Dendritic cell treated with granulocyte-macrophage colony-stimulating factor and Interleukin-4, amounts not matched to agents 40 ng/mL and 50 ng/mL, for 4 days (primary cell): Measurements from ENCODE around the gene PDE7B.

Source experiments
- H3K27ac Mint-ChIP-seq: one replicate; pipeline ENCODE4 v1.8.0; 2022; ENCODE audit warnings: mild to moderate bottlenecking, mixed read lengths
- H3K27me3 Mint-ChIP-seq: one replicate; pipeline ENCODE4 v1.8.0; 2022; ENCODE audit warnings: mild to moderate bottlenecking, mixed read lengths
- H3K36me3 Mint-ChIP-seq: one replicate; pipeline ENCODE4 v1.8.0; 2022; ENCODE audit warnings: low read depth, mixed read lengths
- H3K4me1 Mint-ChIP-seq: one replicate; pipeline ENCODE4 v1.8.0; 2022; ENCODE audit warnings: low read depth, mixed read lengths
- H3K4me3 Mint-ChIP-seq: one replicate; pipeline ENCODE4 v1.8.0; 2022; ENCODE audit warnings: mild to moderate bottlenecking, moderate library complexity, mixed read lengths
- H3K9me3 Mint-ChIP-seq: one replicate; pipeline ENCODE4 v1.8.0; 2022; ENCODE audit warnings: mixed read lengths
- intact Hi-C: fragments of 100-400 bp; cut with micrococcal nuclease; formaldehyde crosslinking; loops from one replicate; pipeline ENCODE4 v1.15.0; 2022

The PDE7B gene

DNA sequence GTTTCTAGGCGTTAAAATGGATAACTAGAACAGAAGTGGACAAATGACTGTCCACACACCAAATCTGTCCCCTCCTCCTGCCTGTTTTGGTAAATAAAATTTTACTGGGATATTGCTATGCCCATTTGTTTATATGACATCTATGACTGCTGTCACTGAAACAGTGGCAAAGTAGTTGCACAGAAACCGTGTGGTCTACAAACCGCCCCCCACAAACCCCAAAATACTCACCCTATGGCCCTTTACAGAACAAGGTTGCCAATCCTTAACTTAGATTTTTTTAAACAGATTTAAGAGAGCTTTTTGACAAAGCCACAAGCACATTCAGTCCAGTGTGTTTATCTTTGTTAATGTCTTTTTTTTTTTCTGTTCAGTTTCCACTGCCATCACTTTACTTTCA is 260.8 kb downstream of the PDE7B start:
- no peak overlapping the region for H3K27ac Mint-ChIP-seq
- no peak overlapping the region for H3K4me3 Mint-ChIP-seq
- no peaks in the 10 kb centered on the region for H3K36me3 Mint-ChIP-seq
- H3K9me3 Mint-ChIP-seq = no peaks in the 10 kb centered on the region
- intact Hi-C loops = no loop called here
- H3K4me1 Mint-ChIP-seq = peaks cover 12% of the 10 kb centered on the region
- H3K27me3 Mint-ChIP-seq = no peaks in the 10 kb centered on the region

DNA sequence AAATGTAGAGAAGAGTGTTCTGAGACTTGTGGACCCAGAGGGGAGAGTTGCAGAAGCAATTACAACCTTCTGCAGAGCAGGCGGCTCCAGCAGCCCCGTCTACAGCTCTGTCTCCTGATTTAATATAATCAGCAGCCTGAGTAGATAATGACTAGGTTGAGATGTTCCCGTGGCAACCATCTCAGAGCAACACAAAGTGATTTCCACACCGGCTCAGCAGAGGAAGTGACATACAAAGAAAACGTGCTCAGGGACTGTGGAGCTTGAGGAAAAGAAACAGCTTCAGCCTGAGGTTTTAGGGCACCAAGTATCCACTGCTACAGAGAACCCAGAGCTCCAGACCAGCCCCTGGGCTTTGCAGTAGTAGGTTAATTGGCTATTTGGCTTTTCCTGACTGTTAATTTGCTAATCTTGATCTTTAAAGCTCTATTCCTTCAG is 262.3 kb downstream of the PDE7B start:
- no peaks in the 10 kb centered on the region for H3K9me3 Mint-ChIP-seq
- H3K4me1 Mint-ChIP-seq = peaks cover 12% of the 10 kb centered on the region
- H3K27ac Mint-ChIP-seq = no peak overlapping the region
- no peak overlapping the region for H3K4me3 Mint-ChIP-seq
- no peaks in the 10 kb centered on the region for H3K27me3 Mint-ChIP-seq
- H3K36me3 Mint-ChIP-seq = no peaks in the 10 kb centered on the region
- intact Hi-C loops = no loop called here

- intact Hi-C loops = no loop called here
- Mint-ChIP-seq H3K27me3 (no peaks in the 10 kb centered on the region), H3K9me3 (no peaks in the 10 kb centered on the region)
Observed at GRCh38 chr6:136114661-136115060, 263.2 kb downstream of the PDE7B start.

DNA sequence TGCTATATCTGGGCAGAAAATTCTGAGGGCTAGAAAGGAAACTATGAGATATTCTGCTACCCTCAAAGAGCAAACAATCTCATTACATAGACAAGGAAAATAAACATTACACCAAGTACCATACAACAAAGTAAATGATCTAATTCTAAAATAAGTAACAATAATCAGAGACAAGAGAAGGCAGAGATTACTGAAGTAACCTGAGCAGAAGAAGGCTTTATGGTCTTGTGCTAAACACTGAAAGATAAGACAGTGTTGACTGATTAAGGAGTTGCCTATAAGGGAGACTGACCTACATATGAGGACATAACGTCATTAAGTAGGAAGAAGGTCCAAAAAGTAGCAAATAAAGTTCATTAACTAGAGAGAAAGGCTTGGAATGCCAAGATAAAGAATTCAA is 264.4 kb downstream of the PDE7B start:
- H3K36me3 Mint-ChIP-seq = no peaks in the 10 kb centered on the region
- H3K27ac Mint-ChIP-seq = no peak overlapping the region
- no peak overlapping the region for H3K4me3 Mint-ChIP-seq
- peaks cover 12% of the 10 kb centered on the region for H3K4me1 Mint-ChIP-seq
- no peaks in the 10 kb centered on the region for H3K9me3 Mint-ChIP-seq
- no peaks in the 10 kb centered on the region for H3K27me3 Mint-ChIP-seq
- intact Hi-C loops = no loop called here

More at GRCh38 chr6:136114661-136115060, 263.2 kb downstream of the PDE7B start:
- no peaks in the 10 kb centered on the region for H3K36me3 Mint-ChIP-seq
- peaks cover 12% of the 10 kb centered on the region for H3K4me1 Mint-ChIP-seq
- no peak overlapping the region for H3K4me3 Mint-ChIP-seq
- no peak overlapping the region for H3K27ac Mint-ChIP-seq

GRCh38 chr6:136117081-136117480 is 265.6 kb downstream of the PDE7B start:
- Mint-ChIP-seq H3K27ac (no peak overlapping the region), H3K27me3 (no peaks in the 10 kb centered on the region), H3K4me1 (peaks cover 12% of the 10 kb centered on the region), H3K36me3 (no peaks in the 10 kb centered on the region), H3K4me3 (no peak overlapping the region), H3K9me3 (no peaks in the 10 kb centered on the region)
- intact Hi-C loops = no loop called here

GRCh38 chr6:136118787-136119186 is 267.3 kb downstream of the PDE7B start:
- peaks cover 7% of the 10 kb centered on the region for H3K4me1 Mint-ChIP-seq
- intact Hi-C loops = no loop called here

GRCh38 chr6:136123468-136123867 is 272.0 kb downstream of the PDE7B start:
- Mint-ChIP-seq H3K36me3 (no peaks in the 10 kb centered on the region), H3K27ac (no peak overlapping the region), H3K4me1 (no peaks in the 10 kb centered on the region), H3K9me3 (no peaks in the 10 kb centered on the region), H3K27me3 (no peaks in the 10 kb centered on the region), H3K4me3 (no peak overlapping the region)
- intact Hi-C loops = no loop called here

More at GRCh38 chr6:136118787-136119186, 267.3 kb downstream of the PDE7B start:
- Mint-ChIP-seq H3K36me3 (no peaks in the 10 kb centered on the region), H3K4me3 (no peak overlapping the region), H3K9me3 (no peaks in the 10 kb centered on the region), H3K27me3 (no peaks in the 10 kb centered on the region), H3K27ac (no peak overlapping the region)

DNA sequence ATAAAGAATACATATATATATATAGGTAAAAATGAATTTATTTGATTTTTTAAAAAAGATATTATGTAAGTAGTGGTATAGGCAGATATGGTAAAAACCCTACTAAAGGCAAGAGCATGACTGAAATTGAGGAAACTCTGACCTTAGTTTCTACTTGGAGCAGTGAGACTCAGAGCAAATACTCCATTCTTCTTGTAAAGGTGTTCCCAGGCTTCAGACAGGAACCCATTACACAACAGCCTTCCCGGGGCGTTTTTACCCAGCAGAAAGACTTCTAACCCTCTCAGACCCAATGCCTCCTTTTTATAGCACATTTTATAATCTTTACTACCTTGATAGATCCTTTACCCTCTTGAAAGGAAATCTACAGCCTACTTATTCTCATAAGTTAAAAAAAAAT is 274.1 kb downstream of the PDE7B start:
- Mint-ChIP-seq H3K27me3 (no peaks in the 10 kb centered on the region), H3K4me1 (peaks cover 6% of the 10 kb centered on the region), H3K36me3 (no peaks in the 10 kb centered on the region), H3K27ac (no peak overlapping the region), H3K9me3 (peaks cover 5% of the 10 kb centered on the region), H3K4me3 (no peak overlapping the region)
- intact Hi-C loops = no loop called here

DNA sequence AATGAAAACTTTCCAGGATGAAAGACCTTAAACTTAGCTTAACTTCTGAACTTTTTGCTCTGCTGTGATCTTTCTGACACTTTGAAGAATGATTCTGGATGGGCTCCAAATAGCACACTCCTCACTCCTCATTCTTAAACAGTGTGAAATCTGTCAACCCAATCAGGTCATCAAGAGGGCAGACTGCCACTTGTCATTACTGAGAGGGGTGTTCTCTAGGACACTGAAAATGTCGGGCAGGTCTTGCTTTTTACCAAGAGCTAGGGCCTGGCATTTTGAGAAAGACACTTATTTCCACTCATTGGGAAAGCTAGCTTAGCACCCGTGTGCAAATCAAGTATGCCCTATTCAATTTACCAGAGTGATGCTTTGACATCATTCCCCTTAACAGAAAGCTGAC is 276.4 kb downstream of the PDE7B start:
- H3K27ac Mint-ChIP-seq = no peak overlapping the region
- H3K9me3 Mint-ChIP-seq = peaks cover 5% of the 10 kb centered on the region
- intact Hi-C loops = no loop called here
- no peaks in the 10 kb centered on the region for H3K36me3 Mint-ChIP-seq
- H3K4me3 Mint-ChIP-seq = no peak overlapping the region
- H3K27me3 Mint-ChIP-seq = no peaks in the 10 kb centered on the region
- peaks cover 6% of the 10 kb centered on the region for H3K4me1 Mint-ChIP-seq

- H3K4me1 Mint-ChIP-seq = peaks cover 6% of the 10 kb centered on the region
- no peaks in the 10 kb centered on the region for H3K27me3 Mint-ChIP-seq
- H3K9me3 Mint-ChIP-seq = peaks cover 5% of the 10 kb centered on the region
- no peak overlapping the region for H3K4me3 Mint-ChIP-seq
- intact Hi-C loops = no loop called here
- no peak overlapping the region for H3K27ac Mint-ChIP-seq
- no peaks in the 10 kb centered on the region for H3K36me3 Mint-ChIP-seq
Observed at GRCh38 chr6:136129365-136129764, 277.9 kb downstream of the PDE7B start.

GRCh38 chr6:136134268-136134667 is 282.8 kb downstream of the PDE7B start:
- intact Hi-C loops = no loop called here
- Mint-ChIP-seq H3K36me3 (no peaks in the 10 kb centered on the region), H3K9me3 (peaks cover 5% of the 10 kb centered on the region), H3K27me3 (no peaks in the 10 kb centered on the region), H3K27ac (no peak overlapping the region), H3K4me1 (peaks cover 6% of the 10 kb centered on the region), H3K4me3 (no peak overlapping the region)

GRCh38 chr6:136134751-136135150 is 283.2 kb downstream of the PDE7B start:
- Mint-ChIP-seq H3K4me3 (no peak overlapping the region), H3K9me3 (peaks cover 5% of the 10 kb centered on the region), H3K27ac (no peak overlapping the region), H3K4me1 (peaks cover 2% of the 10 kb centered on the region), H3K27me3 (no peaks in the 10 kb centered on the region), H3K36me3 (no peaks in the 10 kb centered on the region)
- intact Hi-C loops = no loop called here

- H3K36me3 Mint-ChIP-seq = no peaks in the 10 kb centered on the region
- peaks cover under 1% of the 10 kb centered on the region for H3K9me3 Mint-ChIP-seq
- H3K27ac Mint-ChIP-seq = no peak overlapping the region
- intact Hi-C loops = no loop called here
- no peak overlapping the region for H3K4me3 Mint-ChIP-seq
- no peaks in the 10 kb centered on the region for H3K4me1 Mint-ChIP-seq
- no peaks in the 10 kb centered on the region for H3K27me3 Mint-ChIP-seq
Observed at GRCh38 chr6:136136274-136136673, 284.8 kb downstream of the PDE7B start.

- Mint-ChIP-seq H3K4me1 (no peaks in the 10 kb centered on the region), H3K9me3 (peaks cover 9% of the 10 kb centered on the region), H3K27me3 (no peaks in the 10 kb centered on the region), H3K4me3 (no peak overlapping the region), H3K27ac (no peak overlapping the region), H3K36me3 (no peaks in the 10 kb centered on the region)
- intact Hi-C loops = no loop called here
Observed at GRCh38 chr6:136137008-136137692, 285.6 kb downstream of the PDE7B start.

- no peak overlapping the region for H3K4me3 Mint-ChIP-seq
- H3K36me3 Mint-ChIP-seq = no peaks in the 10 kb centered on the region
- no peaks in the 10 kb centered on the region for H3K4me1 Mint-ChIP-seq
- no peak overlapping the region for H3K27ac Mint-ChIP-seq
- H3K27me3 Mint-ChIP-seq = no peaks in the 10 kb centered on the region
- intact Hi-C loops = no loop called here
- H3K9me3 Mint-ChIP-seq = peaks cover 11% of the 10 kb centered on the region
Observed at GRCh38 chr6:136137739-136138402, 286.4 kb downstream of the PDE7B start.
